Measurements from ENCODE around the gene ABCB8.

Gene ABCB8

GRCh38 chr7:151076863-151077704 is 48.8 kb downstream of the ABCB8 start:
- DNase-seq: peak in 1 of 2 experiments; percentile 41

- no peak for DNase-seq
Observed at GRCh38 chr7:151077705-151078232, 49.5 kb downstream of the ABCB8 start.

GRCh38 chr7:151078233-151079040 is 50.2 kb downstream of the ABCB8 start:
- DNase-seq: no peak

- no peak for DNase-seq
Observed at GRCh38 chr7:151079199-151079910, 51.1 kb downstream of the ABCB8 start.

GRCh38 chr7:151080067-151080521 is 51.8 kb downstream of the ABCB8 start:
- DNase-seq: no peak

- peak; percentile 86 to 90 for DNase-seq
Observed at GRCh38 chr7:151080522-151081169, 52.4 kb downstream of the ABCB8 start, which contains the start of gene FASTK. Gene FASTK (minus strand): TSS chr7:151080809. CDS start chr7:151080766, 43 bp downstream.

- DNase-seq: no peak
Observed at GRCh38 chr7:151081170-151082101, 53.2 kb downstream of the ABCB8 start.

- DNase-seq: no peak
Observed at GRCh38 chr7:151082141-151083070, 54.2 kb downstream of the ABCB8 start.

- peak; percentile 85 to 87 for DNase-seq
Observed at GRCh38 chr7:151083071-151083823, 55.0 kb downstream of the ABCB8 start, which contains the start of gene TMUB1. Gene TMUB1 (minus strand): TSS chr7:151083493. CDS start chr7:151082563, 930 bp downstream.

GRCh38 chr7:151083824-151084160 is 55.5 kb downstream of the ABCB8 start:
- no peak for DNase-seq

GRCh38 chr7:151085329-151085690 is 57.1 kb downstream of the ABCB8 start:
- DNase-seq: no peak

- DNase-seq: peak; percentile 61 to 62
Observed at GRCh38 chr7:151085691-151086620, 57.7 kb downstream of the ABCB8 start, which contains the start of gene AGAP3. Gene AGAP3 (plus strand): TSS chr7:151086475. CDS start chr7:151086742, 267 bp downstream.

- DNase-seq: peak in 1 of 2 experiments; percentile 47
Observed at GRCh38 chr7:151086802-151087244, 58.6 kb downstream of the ABCB8 start.

- peak in 1 of 2 experiments; percentile 43 for DNase-seq
Observed at GRCh38 chr7:151087245-151088018, 59.2 kb downstream of the ABCB8 start.

GRCh38 chr7:151088019-151088855 is 60.0 kb downstream of the ABCB8 start:
- DNase-seq: no peak
